Measurements from ENCODE around the gene BABAM2.

BABAM2 gene

GRCh38 chr2:27920148-27920885 lies 29.8 kb downstream of the BABAM2 start:
- no peaks in the 10 kb centered on the region for H3K36me3 ChIP-seq (ENCODE audit: insufficient read depth, low read length)
- no peak overlapping the region for H3K9ac ChIP-seq (ENCODE audit: low read depth, low read length)
- H3K27me3 ChIP-seq (ENCODE audit: insufficient read depth, low read length, poor library complexity): no peaks in the 10 kb centered on the region
- ATAC-seq (ENCODE audit: insufficient read depth, low read depth): no peak
- no peak overlapping the region for H3K4me2 ChIP-seq (ENCODE audit: insufficient read depth, low read length)
- no peaks in the 10 kb centered on the region for H4K20me1 ChIP-seq (ENCODE audit: insufficient read depth, low read length)
- no peaks in the 10 kb centered on the region for H3K9me3 ChIP-seq (ENCODE audit: insufficient read depth, low read length, severe bottlenecking)
- no peak for DNase-seq
- peaks cover 10% of the 10 kb centered on the region; the same call in 1 of the 2 replicates for H3K79me2 ChIP-seq (ENCODE audit: insufficient read depth, low read length)
- no peak overlapping the region for H3K27ac ChIP-seq (ENCODE audit: low read length)
- peaks cover 10% of the 10 kb centered on the region for H3K4me1 ChIP-seq (ENCODE audit: insufficient read depth, low read length)
- no peak overlapping the region for H2AFZ ChIP-seq (ENCODE audit: low read depth, low read length)
- no peak for TF ChIP-seq CTCF (IDR thresholded peaks at IDR 0.05; ENCODE audit: borderline replicate concordance, extremely low read depth, low read length, poor library complexity, severe bottlenecking)
- no peak for TF ChIP-seq EZH2 (IDR thresholded peaks at IDR 0.05; ENCODE audit: borderline replicate concordance, low read depth, low read length, severe bottlenecking)
- no peak overlapping the region for H3K4me3 ChIP-seq (ENCODE audit: low read depth in 1 of 2, low read length in 2 of 2)

- no peaks in the 10 kb centered on the region; the same call in 1 of the 2 replicates for H3K36me3 ChIP-seq (ENCODE audit: insufficient read depth, low read length)
- H3K4me3 ChIP-seq (ENCODE audit: low read depth in 1 of 2, low read length in 2 of 2): no peak overlapping the region
- no peak for ATAC-seq (ENCODE audit: insufficient read depth, low read depth)
Observed at GRCh38 chr2:27921424-27921823, 30.9 kb downstream of the BABAM2 start.

GRCh38 chr2:27921880-27922547 lies 31.5 kb downstream of the BABAM2 start:
- H3K4me1 ChIP-seq (ENCODE audit: insufficient read depth, low read length): peaks cover 10% of the 10 kb centered on the region

More at GRCh38 chr2:27921424-27921823, 30.9 kb downstream of the BABAM2 start:
- Histone ChIP-seq H3K79me2 (ENCODE audit: insufficient read depth, low read length) (peaks cover 8% of the 10 kb centered on the region; the same call in 1 of the 2 replicates), H3K27me3 (ENCODE audit: insufficient read depth, low read length, poor library complexity) (no peaks in the 10 kb centered on the region), H3K9ac (ENCODE audit: low read depth, low read length) (no peak overlapping the region), H3K4me2 (ENCODE audit: insufficient read depth, low read length) (no peak overlapping the region), H3K4me1 (ENCODE audit: insufficient read depth, low read length) (peaks cover 10% of the 10 kb centered on the region), H4K20me1 (ENCODE audit: insufficient read depth, low read length) (no peaks in the 10 kb centered on the region), H2AFZ (ENCODE audit: low read depth, low read length) (no peak overlapping the region), H3K27ac (ENCODE audit: low read length) (no peak overlapping the region), H3K9me3 (ENCODE audit: insufficient read depth, low read length, severe bottlenecking) (no peaks in the 10 kb centered on the region)
- DNase-seq: no peak
- TF ChIP-seq EZH2 (IDR thresholded peaks at IDR 0.05; ENCODE audit: borderline replicate concordance, low read depth, low read length, severe bottlenecking): no peak
- no peak for TF ChIP-seq CTCF (IDR thresholded peaks at IDR 0.05; ENCODE audit: borderline replicate concordance, extremely low read depth, low read length, poor library complexity, severe bottlenecking)

More at GRCh38 chr2:27921880-27922547, 31.5 kb downstream of the BABAM2 start:
- no peak for DNase-seq
- ATAC-seq (ENCODE audit: insufficient read depth, low read depth): no peak
- Histone ChIP-seq H4K20me1 (ENCODE audit: insufficient read depth, low read length) (no peaks in the 10 kb centered on the region), H3K9ac (ENCODE audit: low read depth, low read length) (no peak overlapping the region), H3K27ac (ENCODE audit: low read length) (no peak overlapping the region), H3K4me3 (ENCODE audit: low read depth in 1 of 2, low read length in 2 of 2) (no peak overlapping the region), H2AFZ (ENCODE audit: low read depth, low read length) (no peak overlapping the region), H3K27me3 (ENCODE audit: insufficient read depth, low read length, poor library complexity) (no peaks in the 10 kb centered on the region), H3K36me3 (ENCODE audit: insufficient read depth, low read length) (no peaks in the 10 kb centered on the region; the same call in 1 of the 2 replicates), H3K9me3 (ENCODE audit: insufficient read depth, low read length, severe bottlenecking) (no peaks in the 10 kb centered on the region), H3K4me2 (ENCODE audit: insufficient read depth, low read length) (no peak overlapping the region), H3K79me2 (ENCODE audit: insufficient read depth, low read length) (peaks cover 5% of the 10 kb centered on the region; the same call in 1 of the 2 replicates)
- TF ChIP-seq CTCF (IDR thresholded peaks at IDR 0.05; ENCODE audit: borderline replicate concordance, extremely low read depth, low read length, poor library complexity, severe bottlenecking) (no peak), EZH2 (IDR thresholded peaks at IDR 0.05; ENCODE audit: borderline replicate concordance, low read depth, low read length, severe bottlenecking) (no peak)

All from DND-41 (cell line).